Measurements from ENCODE around the gene FADS1. TPM values are rescaled to one million over a fixed set of nuclear protein-coding genes. Genes with fewer than 3 reads are reported as not detected.

FADS1 gene
- total RNA-seq = 24.1 TPM
- long read RNA-seq, full-length matches to known transcripts = 95 of 115 reads
- long read RNA-seq, partial matches to known transcripts = 8 of 115 reads
- long read RNA-seq, other reads (novel, unspliced or antisense) = 12 of 115 reads

DNA sequence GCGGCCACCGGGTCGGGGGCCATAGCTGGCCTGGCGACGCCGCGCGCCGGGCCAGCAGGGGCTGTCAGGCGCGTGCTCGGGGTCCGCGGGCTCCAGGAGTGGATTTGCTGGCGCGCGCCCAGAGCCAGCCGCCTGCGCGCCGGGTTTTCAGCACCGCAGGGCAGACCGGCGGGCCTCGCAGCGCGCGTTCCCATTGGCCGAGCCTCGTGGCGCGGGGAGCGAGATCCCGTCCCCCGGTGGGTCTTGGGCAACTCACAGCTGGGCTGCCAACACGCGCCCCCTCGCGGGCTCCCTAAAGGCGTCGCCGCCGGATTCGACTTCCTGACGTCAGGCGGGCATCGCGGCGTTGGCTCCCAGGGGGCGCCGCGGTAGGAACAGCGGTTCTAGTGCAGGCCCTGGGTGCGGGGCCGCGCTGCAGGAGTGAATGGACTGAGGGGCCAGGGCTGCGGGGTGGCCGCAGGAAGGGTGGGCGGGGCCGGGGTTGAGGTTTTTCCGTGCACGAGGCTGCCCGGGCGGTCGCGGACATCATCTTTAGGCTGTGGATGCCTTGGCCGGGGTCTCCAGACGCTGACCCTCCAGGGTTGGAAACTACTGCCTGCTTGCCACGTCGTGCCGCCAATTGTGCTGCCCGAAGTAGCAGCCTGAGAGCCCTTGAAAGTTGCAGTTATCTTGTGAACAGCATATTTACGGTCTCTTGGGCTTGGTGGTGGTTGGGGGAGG, at the start of gene FADS1:
TSS of gene FADS1 (minus strand) at position 268 of the 720 bp plus-strand sequence. CDS start at position 194, 74 bp downstream.
- H3K27ac ChIP-seq (replicated peaks) = peak within 1 kb of the TSS; percentile 100
- intact Hi-C loops (cut with micrococcal nuclease) = no loop called here
- peaks cover 8% of the 10 kb centered on the region for H3K36me3 ChIP-seq
- TF ChIP-seq, protein P1, sequence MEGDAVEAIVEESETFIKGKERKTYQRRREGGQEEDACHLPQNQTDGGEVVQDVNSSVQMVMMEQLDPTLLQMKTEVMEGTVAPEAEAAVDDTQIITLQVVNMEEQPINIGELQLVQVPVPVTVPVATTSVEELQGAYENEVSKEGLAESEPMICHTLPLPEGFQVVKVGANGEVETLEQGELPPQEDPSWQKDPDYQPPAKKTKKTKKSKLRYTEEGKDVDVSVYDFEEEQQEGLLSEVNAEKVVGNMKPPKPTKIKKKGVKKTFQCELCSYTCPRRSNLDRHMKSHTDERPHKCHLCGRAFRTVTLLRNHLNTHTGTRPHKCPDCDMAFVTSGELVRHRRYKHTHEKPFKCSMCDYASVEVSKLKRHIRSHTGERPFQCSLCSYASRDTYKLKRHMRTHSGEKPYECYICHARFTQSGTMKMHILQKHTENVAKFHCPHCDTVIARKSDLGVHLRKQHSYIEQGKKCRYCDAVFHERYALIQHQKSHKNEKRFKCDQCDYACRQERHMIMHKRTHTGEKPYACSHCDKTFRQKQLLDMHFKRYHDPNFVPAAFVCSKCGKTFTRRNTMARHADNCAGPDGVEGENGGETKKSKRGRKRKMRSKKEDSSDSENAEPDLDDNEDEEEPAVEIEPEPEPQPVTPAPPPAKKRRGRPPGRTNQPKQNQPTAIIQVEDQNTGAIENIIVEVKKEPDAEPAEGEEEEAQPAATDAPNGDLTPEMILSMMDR (IDR thresholded peaks at IDR 0.05; ENCODE audit: borderline replicate concordance) = peak; percentile 61
- H3K4me1 ChIP-seq = peaks cover 31% of the 10 kb centered on the region
- no peaks in the 10 kb centered on the region for H3K27me3 ChIP-seq (ENCODE audit: low read depth)
- DNase-seq = peak; percentile 90
- peak within 1 kb of the TSS; percentile 92 for H3K4me3 ChIP-seq
- H3K9me3 ChIP-seq (replicated peaks) = no peaks in the 10 kb centered on the region

DNA sequence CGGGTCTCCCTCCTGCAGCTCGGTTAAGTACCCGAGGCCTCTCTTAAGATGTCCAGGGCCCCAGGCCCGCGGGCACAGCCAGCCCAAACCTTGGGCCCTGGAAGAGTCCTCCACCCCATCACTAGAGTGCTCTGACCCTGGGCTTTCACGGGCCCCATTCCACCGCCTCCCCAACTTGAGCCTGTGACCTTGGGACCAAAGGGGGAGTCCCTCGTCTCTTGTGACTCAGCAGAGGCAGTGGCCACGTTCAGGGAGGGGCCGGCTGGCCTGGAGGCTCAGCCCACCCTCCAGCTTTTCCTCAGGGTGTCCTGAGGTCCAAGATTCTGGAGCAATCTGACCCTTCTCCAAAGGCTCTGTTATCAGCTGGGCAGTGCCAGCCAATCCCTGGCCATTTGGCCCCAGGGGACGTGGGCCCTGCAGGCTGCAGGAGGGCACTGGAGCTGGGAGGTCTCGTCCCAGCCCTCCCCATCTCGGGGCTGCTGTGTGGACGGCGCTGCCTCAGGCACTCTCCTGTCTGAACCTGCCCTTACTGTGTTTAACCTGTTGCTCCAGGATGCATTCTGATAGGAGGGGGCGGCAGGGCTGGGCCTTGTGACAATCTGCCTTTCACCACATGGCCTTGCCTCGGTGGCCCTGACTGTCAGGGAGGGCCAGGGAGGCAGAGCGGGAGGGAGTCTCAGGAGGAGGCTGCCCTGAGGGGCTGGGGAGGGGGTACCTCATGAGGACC, 49.6 kb upstream of the FADS1 start:
- no peaks in the 10 kb centered on the region for H3K9me3 ChIP-seq (replicated peaks)
- H3K27ac ChIP-seq (replicated peaks) = no peak overlapping the region
- H3K4me3 ChIP-seq = no peak overlapping the region
- H3K27me3 ChIP-seq (ENCODE audit: low read depth) = no peaks in the 10 kb centered on the region
- intact Hi-C loops (cut with micrococcal nuclease) = no loop called here
- peaks cover 28% of the 10 kb centered on the region for H3K4me1 ChIP-seq
- TF ChIP-seq, protein P1 (IDR thresholded peaks at IDR 0.05; ENCODE audit: borderline replicate concordance) = no peak
- no peak for DNase-seq
- H3K36me3 ChIP-seq = peaks cover 4% of the 10 kb centered on the region

DNA sequence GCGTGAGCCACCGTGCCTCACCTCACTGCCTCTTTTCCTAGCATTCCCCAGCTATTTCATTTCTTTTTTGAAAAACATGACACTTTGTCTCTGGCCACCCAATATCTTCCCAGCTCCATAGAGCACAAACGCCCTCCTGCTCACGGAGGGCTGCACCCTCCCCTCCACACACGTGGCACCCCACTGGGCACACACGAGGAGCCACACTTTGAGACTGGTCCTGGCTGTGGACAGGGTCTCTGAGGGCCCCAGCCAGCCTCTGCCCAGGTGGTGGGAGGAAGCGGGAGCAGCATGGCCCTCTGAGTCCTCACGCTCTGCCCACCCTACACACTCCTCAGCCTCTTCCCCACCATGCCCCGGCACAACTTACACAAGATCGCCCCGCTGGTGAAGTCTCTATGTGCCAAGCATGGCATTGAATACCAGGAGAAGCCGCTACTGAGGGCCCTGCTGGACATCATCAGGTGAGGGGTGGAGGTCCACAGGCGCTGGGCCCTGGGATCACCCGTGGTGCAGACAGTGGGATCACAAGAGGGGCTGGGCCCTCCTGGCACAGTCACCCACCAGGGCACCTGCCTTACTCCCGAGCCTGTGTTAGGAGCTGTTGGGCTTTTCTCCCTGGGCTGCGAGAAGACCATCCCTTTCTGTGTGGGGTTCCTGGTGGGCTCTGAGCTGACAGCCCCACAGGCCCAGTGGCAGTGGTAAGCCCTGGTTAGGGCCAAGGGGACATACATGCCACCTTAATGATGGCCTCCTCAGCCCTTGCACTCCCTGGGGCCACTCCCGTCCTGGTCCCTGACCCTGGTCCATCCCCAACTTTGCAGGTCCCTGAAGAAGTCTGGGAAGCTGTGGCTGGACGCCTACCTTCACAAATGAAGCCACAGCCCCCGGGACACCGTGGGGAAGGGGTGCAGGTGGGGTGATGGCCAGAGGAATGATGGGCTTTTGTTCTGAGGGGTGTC, 48.3 kb upstream of the FADS1 start:
- peaks cover 4% of the 10 kb centered on the region for H3K36me3 ChIP-seq
- TF ChIP-seq, protein P1 (IDR thresholded peaks at IDR 0.05; ENCODE audit: borderline replicate concordance) = no peak
- no peak overlapping the region for H3K27ac ChIP-seq (replicated peaks)
- no peaks in the 10 kb centered on the region for H3K9me3 ChIP-seq (replicated peaks)
- H3K4me3 ChIP-seq = no peak overlapping the region
- H3K27me3 ChIP-seq (ENCODE audit: low read depth) = no peaks in the 10 kb centered on the region
- intact Hi-C loops (cut with micrococcal nuclease) = no loop called here
- peaks cover 27% of the 10 kb centered on the region for H3K4me1 ChIP-seq
- no peak for DNase-seq

DNA sequence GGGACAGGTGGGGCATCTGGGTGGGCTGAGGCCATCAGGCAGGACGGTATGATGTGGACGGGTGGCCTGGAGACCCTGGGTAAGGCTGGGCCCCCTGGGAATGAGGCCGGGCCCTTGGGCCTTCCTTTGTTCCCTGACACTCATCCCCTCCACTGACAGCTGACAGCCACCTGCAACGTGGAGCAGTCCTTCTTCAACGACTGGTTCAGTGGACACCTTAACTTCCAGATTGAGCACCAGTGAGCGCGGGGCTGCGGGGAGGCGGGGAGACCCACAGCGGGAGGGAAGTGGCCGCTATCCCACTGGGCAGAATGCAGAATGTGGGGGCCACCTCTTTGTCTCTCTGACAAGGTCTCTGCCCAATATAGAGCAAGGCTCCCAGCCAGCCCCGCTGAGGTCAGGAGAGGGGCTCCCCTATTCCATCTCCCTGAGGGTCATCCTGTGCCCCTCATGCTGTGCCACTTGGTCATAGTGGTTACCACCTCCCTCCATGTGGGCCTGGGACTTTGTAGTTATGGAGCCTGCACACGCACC, 46.8 kb upstream of the FADS1 start:
- no peak for DNase-seq
- peaks cover 4% of the 10 kb centered on the region for H3K36me3 ChIP-seq
- H3K27me3 ChIP-seq (ENCODE audit: low read depth) = no peaks in the 10 kb centered on the region
- TF ChIP-seq, protein P1 (IDR thresholded peaks at IDR 0.05; ENCODE audit: borderline replicate concordance) = no peak
- H3K4me3 ChIP-seq = no peak overlapping the region
- H3K4me1 ChIP-seq = peaks cover 29% of the 10 kb centered on the region
- intact Hi-C loops (cut with micrococcal nuclease) = no loop called here
- no peaks in the 10 kb centered on the region for H3K9me3 ChIP-seq (replicated peaks)
- no peak overlapping the region for H3K27ac ChIP-seq (replicated peaks)

Measured in left ventricle myocardium inferior (tissue), 1 donor.